Measurements from ENCODE around the gene DPCD. TPM values are rescaled to one million over a fixed set of nuclear protein-coding genes. Genes with fewer than 3 reads are reported as not detected.

DPCD gene
- total RNA-seq, 2 donors from 2014 or later = 32.0 to 40.3 TPM

- H3K4me3 ChIP-seq = no peak overlapping the region
- no peak for TF ChIP-seq CTCF (IDR thresholded peaks at IDR 0.05)
- H3K4me1 ChIP-seq = no peaks in the 10 kb centered on the region
- no peak for DNase-seq (ENCODE audit: low spot score)
- H3K27ac ChIP-seq = no peak overlapping the region
- peaks cover 0 to 12% of the 10 kb centered on the region in 2 donors for H3K9me3 ChIP-seq
- H3K27me3 ChIP-seq = no peaks in the 10 kb centered on the region
- peaks cover 24% of the 10 kb centered on the region for H3K36me3 ChIP-seq
These were observed 10.8 kb upstream of the DPCD start for GRCh38 chr10:101577121-101577871.

GRCh38 chr10:101578192-101578591 lies 9.9 kb upstream of the DPCD start:
- Histone ChIP-seq H3K4me3 (no peak overlapping the region), H3K27ac (no peak overlapping the region), H3K4me1 (no peaks in the 10 kb centered on the region), H3K36me3 (peaks cover 33% of the 10 kb centered on the region), H3K27me3 (no peaks in the 10 kb centered on the region), H3K9me3 (peaks cover 0 to 3% of the 10 kb centered on the region in 2 donors)
- DNase-seq (ENCODE audit: low spot score) = no peak
- TF ChIP-seq CTCF (IDR thresholded peaks at IDR 0.05) = no peak

- no peak for TF ChIP-seq CTCF (IDR thresholded peaks at IDR 0.05)
- H3K4me1 ChIP-seq = no peaks in the 10 kb centered on the region
- no peak for DNase-seq (ENCODE audit: low spot score)
- peaks cover 39% of the 10 kb centered on the region for H3K36me3 ChIP-seq
- H3K27ac ChIP-seq = no peak overlapping the region
- no peaks in the 10 kb centered on the region for H3K9me3 ChIP-seq
- no peak overlapping the region for H3K4me3 ChIP-seq
- no peaks in the 10 kb centered on the region for H3K27me3 ChIP-seq
These were observed 9.2 kb upstream of the DPCD start for GRCh38 chr10:101578803-101579515.

GRCh38 chr10:101579516-101579870 lies 8.6 kb upstream of the DPCD start:
- no peak for DNase-seq (ENCODE audit: low spot score)
- Histone ChIP-seq H3K4me1 (no peaks in the 10 kb centered on the region), H3K36me3 (peaks cover 42% of the 10 kb centered on the region), H3K27ac (no peak overlapping the region), H3K9me3 (no peaks in the 10 kb centered on the region), H3K4me3 (no peak overlapping the region), H3K27me3 (no peaks in the 10 kb centered on the region)
- TF ChIP-seq CTCF (IDR thresholded peaks at IDR 0.05) = no peak

- TF ChIP-seq CTCF (IDR thresholded peaks at IDR 0.05) = no peak
- peaks cover 49% of the 10 kb centered on the region for H3K36me3 ChIP-seq
These were observed 7.4 kb upstream of the DPCD start for GRCh38 chr10:101580486-101581399.

More at GRCh38 chr10:101580486-101581399, 7.4 kb upstream of the DPCD start:
- Histone ChIP-seq H3K4me1 (no peaks in the 10 kb centered on the region), H3K9me3 (no peaks in the 10 kb centered on the region), H3K27ac (no peak overlapping the region), H3K27me3 (no peaks in the 10 kb centered on the region), H3K4me3 (no peak overlapping the region)
- no peak for DNase-seq (ENCODE audit: low spot score)

All from right atrium auricular region (tissue), 2 donors.